DMS79 treated with DMSO at 0.1 percent for 48 hours (cell line): ENCODE results near the gene CAPZA1.
A peak's percentile ranks its signal among the peaks of the same experiment; 100 is the strongest.

Source experiments
- DNase-seq: peaks from one replicate; lab custom pipeline; 2025; lab: John Stamatoyannopoulos, UW

CAPZA1 gene

DNA sequence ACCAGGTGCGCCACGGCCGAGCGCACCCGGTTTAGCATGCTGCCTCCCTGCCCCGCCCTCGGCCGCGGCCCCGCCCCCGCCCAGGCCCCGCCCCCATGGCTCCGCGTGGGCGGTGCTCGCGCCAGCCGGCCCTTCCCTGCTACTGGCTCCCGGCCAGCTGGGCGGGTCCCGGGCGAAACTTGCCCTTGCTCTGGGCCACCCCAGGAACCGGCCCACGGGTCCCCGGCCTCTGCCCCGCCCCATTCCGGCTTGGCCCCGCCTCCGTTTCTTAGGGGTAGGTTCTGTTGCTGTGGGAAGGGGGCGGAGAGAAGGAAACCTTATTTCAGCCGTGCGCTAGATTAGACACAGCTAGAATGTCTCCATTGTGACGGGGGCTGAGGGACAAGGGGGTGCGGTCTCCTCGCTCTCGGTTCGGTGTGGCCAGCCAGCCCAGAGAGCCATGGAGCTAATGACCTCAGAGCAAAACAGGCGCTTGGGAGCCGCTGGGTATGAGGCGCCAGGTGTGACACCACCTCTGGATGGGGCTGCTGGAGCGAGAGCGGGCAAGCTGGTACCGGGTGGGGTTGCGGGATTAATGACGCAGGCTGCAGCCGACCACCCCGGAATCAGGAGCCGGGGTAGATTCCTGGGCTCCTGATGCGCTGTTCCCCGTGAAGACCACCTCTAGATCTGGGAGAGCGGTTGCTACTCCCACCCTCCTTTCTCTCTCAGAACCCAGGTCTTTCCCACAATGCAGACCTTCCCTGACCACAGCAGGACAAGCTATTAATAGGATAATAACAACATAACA, 95.8 kb downstream of the CAPZA1 start, which contains the start of gene PPM1J:
Gene PPM1J (minus strand): TSS at position 69 of the 790 bp plus-strand sequence. CDS start 31 bp downstream, at position 38.
- DNase-seq = peak; percentile 60

GRCh38 chr1:112716133-112716720, 96.6 kb downstream of the CAPZA1 start:
- DNase-seq = peak; percentile 78

GRCh38 chr1:112717263-112717873, 97.7 kb downstream of the CAPZA1 start:
- no peak for DNase-seq

DNA sequence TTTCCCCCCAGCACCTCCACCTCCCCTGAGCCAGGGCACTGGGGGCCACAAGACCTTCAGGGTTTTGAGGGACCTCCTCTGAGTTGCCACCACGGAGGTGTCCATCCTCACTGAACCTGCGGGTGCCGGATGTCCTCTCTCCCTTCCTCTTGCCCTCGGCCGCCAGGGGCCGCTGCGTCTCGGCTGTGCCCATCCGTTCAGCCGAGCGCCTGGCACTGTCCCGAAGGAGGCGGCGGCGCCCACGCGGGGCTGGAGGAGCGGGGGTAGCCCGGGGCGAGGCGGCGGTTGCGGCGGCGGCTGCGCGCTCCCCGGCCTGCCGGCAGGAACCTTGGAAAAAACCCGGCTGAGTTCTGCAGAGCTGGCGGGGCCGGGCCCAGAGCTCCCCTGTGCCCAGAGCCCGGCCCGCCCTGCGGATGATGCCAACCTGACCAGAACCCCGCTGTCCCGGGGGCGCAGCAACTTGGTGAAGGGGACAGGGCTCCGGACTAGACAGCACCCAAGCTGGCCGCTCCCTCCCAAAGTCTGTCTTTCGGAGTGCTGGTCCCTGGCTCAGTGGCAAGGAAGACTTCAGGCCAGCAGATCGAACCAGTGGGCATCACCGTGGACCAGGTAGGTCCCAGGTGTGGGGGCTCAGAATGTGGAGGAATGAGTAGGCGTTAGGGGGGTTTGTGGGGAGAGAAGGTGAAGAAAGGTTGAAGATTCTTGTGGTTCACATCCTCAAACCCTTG, 99.2 kb downstream of the CAPZA1 start:
- DNase-seq = peak; percentile 42

- DNase-seq = no peak
These were observed 100.1 kb downstream of the CAPZA1 start for GRCh38 chr1:112719706-112720105.

DNA sequence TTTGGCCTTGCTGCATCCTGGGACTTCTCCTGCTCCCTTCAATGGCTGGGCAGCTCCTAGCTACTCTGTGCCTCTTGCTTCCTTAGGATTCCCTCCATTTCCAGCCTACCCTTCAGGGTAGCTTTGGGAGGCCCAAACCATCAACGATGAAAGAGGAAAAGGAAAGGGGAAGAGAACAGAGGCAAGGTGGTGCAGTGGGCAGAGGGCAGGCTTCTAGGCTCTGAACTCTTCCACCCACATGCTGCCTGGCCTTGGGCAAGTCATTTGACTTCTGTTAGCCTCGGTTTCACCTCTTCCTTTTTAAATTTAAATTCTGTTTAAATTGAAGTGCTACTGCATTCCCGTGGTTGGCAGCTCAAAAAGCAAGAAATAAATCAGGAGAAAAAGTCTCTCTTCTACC, 101.2 kb downstream of the CAPZA1 start:
- no peak for DNase-seq
